Right forelimb (tissue), 1 donor: ENCODE measurements around the gene BLOC1S2.
"Not testable (repeated sequence)": the region's sequence is repeated elsewhere in the genome, so short reads cannot be mapped to it uniquely, and the experiment has no call there.

Experiments used
- DNase-seq: peaks from one replicate; pipeline ENCODE4 v3.0.0-alpha.2; 2018

BLOC1S2 gene

DNA sequence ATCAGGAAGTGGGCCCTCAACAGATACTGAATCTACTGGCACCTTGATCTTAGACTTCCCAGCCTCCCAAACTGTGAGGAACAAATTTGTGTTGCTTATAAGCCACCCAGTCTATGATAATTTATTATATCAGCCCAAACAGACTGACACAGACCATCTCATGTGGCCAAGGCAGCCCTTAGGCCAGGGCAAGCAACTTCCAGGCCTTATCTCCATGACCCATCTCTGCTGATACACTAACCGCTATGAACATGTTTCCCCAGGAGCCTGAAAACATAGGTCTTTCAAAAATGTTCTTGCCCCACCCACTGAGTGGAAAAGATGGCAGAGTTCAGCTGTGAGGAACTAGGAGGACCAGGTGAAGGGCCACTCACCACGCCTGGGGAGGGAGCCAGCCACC, 3.2 kb upstream of the BLOC1S2 start:
- no peak for DNase-seq

DNA sequence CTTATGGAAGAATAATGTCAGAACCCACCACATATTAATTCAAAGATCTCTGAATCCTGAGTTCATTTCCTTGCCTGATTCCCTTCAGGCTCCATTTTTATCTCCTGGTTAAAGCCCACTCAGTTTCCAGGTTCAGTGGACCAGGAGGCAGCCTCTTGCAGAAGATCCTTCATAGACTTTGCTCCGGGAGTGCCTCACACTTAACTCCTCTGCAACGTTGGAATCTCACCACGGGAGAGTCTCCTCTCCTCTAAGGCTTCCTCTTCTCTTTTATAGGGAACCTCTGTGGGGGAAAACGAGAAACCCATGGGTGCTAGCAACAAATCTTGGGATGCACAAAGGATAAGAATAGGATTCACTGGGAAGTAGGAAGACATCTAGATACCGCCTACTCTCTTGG, 1.7 kb upstream of the BLOC1S2 start:
- no peak for DNase-seq

DNA sequence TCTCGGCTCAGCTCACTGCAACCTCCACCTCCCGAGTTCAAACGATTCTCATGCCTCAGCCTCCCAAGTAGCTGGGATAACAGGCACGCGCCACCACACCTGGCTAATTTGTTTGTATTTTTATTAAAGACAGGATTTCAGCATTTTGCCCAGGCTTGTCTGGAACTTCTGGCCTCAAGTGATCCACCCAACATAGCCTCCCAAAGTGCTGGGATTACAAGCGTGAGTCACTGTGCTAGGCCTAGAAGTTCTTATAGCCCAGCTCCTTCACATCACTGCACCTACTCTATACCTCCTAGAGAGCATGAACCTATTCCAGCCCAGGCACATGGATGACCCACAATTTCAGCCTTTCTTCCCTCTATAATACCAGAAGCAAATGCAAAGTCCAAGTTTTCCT, 1.3 kb upstream of the BLOC1S2 start:
- DNase-seq = no peak

DNA sequence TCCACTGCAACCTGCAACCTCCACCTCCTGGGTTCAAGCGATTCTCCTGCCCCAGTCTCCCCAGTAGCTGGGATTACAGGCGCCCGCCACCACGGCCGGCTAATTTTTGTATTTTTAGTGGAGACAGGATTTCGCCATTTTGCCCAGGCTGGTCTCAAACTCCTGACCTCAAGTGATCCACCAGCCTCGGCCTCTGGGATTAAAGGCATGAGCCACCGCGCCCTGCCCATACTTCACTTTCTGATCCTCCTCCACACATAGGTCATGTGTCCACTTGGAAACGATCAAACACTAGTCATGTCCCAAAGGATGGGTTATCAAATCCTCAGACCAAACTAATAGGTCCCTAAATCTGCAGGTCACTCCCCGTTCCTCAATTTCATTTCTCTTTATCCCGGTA, 1.2 kb downstream of the BLOC1S2 start:
- not testable (repeated sequence) for DNase-seq

DNA sequence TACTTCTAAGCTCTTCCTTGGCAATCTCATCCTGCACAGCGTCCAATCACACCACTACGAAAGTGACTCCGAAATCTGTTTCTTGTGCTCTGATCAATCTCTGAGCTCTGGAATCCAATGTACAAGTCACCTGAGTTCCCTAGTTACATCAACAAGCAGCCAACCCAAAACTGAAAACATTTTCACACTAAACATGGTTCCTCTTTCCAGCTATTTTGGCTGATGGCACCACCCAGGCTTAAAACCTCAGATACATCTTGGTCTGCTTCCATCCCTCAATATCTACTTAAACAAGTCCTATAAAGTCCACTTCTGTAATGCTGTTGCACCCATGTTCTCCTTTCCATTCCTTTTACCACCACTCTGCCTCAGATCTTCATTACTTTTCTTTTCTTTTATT, 3.6 kb downstream of the BLOC1S2 start:
- DNase-seq = no peak

DNA sequence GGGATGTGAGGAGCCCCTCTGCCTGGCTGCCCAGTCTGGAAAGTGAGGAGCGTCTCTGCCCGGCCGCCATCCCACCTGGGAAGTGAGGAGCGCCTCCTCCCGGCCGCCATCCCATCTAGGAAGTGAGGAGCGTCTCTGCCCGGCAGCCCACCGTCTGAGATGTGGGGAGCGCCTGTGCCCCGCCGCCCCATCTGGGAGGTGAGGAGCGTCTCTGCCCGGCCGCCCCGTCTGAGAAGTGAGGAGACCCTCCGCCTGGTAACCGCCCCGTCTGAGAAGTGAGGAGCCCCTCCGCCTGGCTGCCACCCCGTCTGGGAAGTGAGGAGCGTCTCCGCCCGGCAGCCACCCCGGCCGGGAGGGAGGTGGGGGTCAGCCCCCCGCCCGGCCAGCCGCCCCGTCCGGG, 9.5 kb downstream of the BLOC1S2 start:
- not testable (repeated sequence) for DNase-seq

DNA sequence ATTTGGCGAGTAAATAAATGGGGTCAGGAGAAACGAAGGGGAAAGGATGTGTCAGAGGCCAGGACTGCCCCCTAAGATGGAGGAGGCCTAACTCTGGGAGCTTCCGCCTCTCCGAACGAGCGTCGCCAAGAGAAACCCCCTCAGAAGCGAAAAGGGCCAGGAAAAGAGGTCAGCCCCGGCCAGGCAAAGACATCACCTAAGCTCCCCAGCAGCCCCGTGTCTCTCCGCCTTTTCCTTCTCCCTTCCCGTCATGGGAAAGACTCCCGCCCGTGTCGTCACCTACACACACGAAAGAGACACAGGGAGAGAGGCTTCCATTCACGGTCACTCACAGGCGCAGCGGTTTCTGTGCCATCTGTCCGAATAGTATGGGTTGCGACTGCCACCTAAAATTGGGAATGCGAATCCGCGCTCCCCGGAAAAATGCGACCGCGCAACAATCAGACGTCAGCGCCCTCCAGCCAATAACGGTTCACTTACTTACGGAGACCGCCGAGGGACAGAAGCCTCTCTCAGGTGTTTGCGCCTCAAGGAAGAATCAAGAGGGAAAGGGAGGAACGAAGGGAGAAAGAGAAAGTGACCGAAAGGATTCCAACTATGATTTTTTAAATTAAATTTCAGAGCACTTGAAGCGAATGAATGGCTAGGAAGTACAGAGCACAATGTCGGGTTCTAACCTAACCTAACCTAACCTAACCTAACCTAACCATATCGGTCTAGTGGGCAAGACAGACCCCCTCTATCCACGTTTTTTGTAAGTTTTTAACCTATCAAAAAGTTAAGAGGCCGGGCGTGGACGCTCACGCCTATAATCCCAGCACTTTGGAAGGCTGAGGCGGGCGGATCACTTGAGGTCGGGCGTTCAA, 19.0 kb downstream of the BLOC1S2 start, which contains the start of gene CWF19L1:
TSS of gene CWF19L1 (minus strand) at position 400 of the 866 bp plus-strand sequence. CDS start at position 355, 45 bp downstream.
- DNase-seq = peak; percentile 91

DNA sequence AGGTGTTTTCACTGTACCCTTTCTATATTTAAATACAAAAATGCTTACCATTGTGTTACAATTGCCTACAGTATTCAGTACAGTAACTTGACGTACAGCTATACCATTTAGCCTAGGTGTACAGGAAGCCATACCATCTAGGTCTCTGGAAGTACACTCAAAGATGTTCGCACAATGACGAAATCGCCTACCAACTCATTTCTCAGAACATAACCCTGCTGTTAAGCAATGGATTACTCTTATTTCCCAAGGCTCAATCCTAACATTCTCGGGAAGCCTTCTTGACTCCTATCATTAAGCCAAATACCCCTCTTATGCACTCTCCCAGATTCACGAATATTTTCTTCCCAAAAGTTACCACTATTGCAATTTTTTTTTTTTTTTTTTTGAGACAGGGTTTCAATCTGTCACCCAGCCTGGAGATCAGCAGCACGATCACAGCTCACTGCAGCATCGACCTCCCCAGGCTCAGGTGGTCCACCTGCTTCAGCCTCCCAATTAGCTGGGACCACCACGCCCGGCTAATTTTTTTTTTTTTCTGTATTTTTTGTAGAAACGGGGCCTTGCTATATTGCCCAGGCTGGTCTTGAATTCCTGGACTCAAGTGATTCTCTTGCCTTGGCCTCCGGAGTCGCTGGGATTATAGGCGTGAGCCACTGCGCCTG, 20.5 kb downstream of the BLOC1S2 start:
- DNase-seq = no peak

DNA sequence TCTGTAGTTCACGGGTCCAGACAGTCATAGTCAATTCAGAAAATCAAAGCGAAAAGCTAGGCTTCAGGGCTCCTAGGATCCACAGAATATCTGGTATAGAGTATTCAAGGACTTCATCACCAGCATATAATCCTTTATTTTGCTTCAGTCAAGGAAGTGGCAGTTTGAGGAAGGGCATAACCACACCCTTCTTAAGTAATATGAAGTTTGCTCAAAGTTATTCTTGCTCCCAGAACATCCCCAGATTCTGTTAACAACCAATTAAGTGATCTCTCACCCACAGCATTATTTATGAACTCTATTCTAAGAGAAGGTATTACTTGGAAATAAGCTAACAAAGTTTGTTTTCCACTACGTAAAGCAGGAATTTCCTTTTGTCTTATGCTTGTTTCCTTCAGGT, 32.3 kb downstream of the BLOC1S2 start:
- DNase-seq = no peak

DNA sequence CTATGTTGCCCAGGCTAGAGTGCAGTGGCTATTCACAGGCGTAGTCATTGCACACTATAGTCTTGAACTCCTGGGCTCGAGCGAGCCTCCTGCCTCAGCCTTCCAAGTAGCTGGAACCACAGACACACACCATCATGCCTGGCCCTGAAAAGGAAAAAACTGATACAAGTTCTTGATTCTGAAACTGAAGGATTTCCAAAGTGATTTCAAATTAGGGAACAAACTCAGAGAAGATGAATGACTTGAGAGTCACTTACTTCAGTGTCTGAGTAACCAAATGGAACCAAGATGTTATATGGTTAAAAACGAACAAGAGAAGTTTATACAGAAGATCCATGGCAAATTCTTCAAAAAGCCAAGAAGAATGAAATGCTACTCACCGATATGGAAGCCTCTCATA, 33.4 kb downstream of the BLOC1S2 start:
- DNase-seq = no peak

DNA sequence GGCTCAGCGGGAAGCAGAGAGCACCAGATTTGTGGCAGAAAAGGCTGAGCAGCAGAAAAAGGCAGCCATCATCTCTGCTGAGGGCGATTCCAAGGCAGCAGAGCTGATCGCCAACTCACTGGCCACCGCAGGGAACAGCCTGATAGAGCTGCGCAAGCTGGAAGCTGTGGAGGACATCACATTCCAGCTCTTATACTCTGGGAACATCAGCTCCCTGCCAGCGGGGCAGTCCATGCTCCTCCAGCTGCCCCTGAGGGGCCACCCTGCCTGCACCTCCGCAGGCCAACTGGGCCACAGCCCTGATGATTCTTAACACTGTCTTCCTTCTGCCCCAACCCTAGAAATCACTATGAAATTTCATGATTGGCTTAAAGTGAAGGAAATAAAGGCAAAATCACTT, 37.7 kb downstream of the BLOC1S2 start:
- no peak for DNase-seq

DNA sequence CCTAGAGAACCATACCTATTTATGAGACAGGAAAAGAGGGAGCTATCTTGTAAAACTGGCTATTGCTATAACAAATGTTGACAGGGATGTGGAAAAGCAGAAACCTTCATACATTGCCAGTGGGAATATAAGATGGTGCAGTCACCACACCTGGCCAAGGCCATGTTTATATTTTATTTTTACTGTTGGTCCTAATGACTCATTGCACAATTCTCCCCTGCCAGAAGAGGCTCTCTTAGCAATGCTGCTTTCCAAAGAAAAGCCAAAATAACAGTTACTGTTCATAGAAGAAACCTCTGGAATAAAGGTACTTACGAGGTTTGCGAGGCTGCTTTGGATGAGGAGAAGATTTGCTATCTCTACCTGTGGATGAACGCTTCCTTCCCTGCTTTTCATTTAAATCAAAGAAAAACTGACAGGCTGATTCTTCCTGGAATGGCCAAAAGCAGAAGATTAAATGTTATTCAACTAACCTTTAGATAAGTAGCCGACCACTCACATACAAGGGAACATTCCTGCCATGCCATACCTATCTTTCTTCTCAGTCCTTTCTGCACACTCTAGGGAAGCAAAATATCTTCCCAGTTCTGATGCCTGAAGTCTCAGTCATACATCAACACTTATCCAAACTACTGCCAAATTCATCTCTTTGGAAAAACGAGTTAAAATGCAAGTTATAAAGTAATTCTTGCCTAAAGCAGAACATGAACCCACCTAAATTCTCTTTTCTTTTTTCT, 40.8 kb downstream of the BLOC1S2 start:
- DNase-seq = no peak

DNA sequence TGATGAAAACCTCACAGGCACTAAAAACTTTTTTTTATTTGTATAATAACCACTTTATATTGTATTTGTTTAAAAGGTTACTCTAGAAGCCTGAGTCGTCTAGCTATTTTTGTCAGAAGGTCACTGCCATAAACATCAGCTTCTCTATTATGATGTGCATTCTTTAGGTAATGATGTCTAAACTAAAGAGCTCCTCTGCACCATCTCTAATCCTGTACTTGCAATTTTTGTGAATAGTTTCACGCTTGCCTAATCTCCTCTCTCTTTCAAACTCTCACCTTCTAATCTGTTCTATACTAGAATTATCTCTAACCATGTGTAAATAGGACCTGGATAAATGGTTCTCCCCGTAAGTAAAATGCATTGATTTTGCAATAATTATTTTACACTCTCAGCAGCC, 46.6 kb downstream of the BLOC1S2 start:
- no peak for DNase-seq

DNA sequence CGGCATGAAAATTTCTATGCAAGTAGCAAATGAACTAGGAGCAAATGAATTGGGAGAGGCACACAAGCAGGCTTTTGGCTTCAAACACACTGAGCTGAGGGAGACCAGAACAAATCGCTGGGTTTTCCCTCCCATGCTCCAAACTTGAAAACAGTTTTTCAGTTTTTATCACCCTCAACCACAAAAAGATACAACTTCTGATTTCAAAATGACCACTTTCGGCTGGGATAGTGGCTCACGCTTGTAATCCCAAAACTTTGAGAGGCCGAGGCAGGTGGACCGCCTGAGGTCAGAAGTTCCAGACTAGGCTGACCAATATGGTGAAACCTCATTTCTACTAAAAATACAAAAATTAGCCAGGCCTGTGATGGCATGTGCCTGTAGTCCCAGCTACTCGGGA, 48.1 kb downstream of the BLOC1S2 start:
- DNase-seq = no peak

DNA sequence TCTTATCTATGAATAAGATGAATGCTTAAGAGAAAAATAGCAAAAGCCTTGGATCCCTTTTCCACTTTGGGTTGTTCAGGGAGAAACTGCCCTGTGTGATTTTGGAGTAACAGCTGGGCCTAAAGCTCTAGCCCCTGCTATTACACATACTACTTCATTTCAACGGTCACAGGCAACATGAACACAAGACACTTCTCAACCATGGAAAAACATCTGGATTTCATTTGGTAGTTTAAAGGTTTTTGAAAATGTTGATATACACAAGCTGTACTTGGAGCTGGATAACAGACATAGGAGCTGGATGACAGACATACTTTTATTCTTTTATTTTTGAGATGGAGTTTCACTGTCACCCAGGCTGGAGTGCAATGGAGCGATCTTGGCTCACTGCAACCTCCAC, 54.4 kb downstream of the BLOC1S2 start:
- DNase-seq = no peak

DNA sequence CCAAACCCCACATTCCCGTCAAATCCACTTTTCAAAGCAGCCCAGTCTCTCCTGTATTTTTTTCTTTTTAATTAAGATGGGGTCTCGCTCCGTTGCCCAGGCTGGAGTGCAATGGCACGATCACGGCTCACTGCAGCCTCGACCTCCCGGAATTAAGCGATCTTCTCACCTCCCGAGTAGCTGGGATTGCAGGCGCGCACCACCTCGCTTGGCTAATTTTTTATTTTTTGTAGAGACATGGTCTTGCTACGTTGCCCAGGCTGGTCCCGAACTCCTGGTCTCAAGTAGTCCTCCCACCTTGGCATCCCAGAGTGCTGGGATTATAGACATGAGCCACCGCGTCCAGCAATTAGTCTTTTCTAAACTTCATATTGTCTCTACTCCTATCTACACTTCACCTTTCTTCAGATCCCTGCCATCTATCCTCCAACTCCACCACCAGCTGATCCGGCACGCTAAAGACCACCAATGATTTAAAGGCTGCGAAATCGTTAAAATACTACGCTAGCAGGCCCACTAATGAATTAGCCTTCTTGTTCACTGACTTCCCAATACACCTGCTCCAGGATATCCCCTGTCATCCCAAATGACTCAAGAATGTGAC, 56.6 kb downstream of the BLOC1S2 start:
- no peak for DNase-seq

DNA sequence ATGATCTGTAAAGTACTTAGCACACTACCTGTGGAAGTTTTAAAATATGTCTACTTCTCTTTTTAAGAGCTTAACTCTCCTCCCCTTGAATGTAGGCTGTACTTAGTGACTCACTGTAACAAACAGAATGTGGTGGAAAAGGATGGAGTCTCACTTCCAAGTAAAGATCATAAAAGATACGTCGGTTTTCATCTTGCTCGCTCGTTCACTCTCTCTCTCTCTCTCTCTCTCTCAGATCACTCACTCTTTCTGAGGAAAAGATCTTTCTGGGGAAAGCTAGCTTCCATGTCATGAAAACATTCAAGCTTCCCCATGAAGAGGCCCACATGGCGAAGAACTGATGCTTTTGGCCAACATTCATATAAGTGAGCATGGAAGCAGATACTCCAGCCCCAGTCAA, 62.6 kb downstream of the BLOC1S2 start:
- no peak for DNase-seq
